Renal pelvis (tissue), 4 donors: ENCODE measurements around the gene GPR31. TPM values are rescaled to one million over a fixed set of nuclear protein-coding genes. Genes with fewer than 3 reads are reported as not detected.

ENCODE experiments used
- DNase-seq: peaks from one replicate; pipeline ENCODE4 v3.0.0-alpha.2; 2013
- polyA plus RNA-seq, 3 donors: library from polyadenylated mRNA; unstranded; fragments of 120-200 nt; gene quantifications; one replicate each; pipeline ENCODE4 v1.2.1, GENCODE V29; 2013; ENCODE audit not compliant: insufficient read length in 3 of 3

GPR31 gene
- polyA plus RNA-seq, 3 donors: 0.10 TPM; not detected in 2

DNA sequence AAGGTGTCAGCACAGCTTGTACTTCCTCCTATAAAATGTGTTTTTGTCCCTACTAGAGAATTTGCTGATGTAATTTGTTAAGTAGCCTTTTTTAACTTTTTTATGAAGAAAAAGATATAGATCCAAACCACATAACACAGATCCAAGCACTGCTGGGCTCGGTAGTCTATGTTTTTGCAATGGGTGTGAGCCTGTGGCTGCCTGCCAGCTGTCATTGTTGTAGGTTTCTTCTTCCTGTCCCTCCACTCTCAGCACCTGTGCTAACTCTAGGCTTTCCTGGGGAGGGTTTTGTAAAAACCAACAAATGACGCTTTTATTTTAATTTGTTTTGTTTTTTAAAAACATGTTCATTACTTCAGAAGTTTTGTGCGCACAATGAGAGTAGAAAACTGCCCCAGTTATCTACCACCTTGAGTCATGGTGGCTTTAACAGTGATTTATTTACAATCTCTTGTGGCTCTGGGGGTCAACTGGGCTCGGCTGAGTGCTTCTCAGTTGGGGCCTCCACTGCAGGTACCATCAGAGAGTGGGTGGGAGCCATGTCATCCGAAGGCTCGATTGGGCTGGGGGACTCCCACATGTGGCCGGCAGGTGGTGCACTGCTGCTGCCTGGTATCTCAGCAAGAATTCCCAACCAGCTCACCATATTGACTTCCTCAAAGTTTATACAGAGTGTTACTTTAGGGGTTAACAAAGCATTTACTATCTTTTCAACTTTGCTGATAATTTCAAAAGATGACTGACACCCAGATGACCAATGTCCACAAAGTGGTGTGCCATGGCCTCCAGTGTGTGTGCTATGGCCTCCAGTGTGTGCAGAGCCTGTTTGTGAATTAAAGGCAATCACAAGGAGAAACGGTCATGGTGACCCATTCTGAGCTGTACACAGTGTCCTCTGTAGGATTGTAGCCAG is 37.9 kb downstream of the GPR31 start:
- no peak for DNase-seq

DNA sequence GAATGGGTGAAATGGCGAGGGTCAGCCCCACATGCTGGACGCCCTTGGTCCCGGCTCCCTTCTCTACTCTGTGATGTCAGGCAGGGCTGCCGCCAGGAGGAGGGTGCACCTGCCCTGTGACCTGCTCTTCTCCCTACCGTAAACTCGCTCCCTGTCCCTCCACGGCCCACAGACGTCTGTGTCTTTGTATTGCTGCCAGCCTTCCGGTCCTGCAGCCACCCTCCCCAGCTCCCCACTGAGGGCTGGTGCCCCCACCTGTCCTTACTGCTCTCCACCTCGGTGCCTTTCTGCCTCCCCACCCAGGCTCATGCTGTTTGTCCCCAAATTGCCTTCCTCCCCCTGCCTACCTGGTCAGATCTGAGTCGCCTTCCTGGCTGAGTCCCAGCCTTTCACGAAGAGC is 38.9 kb downstream of the GPR31 start:
- no peak for DNase-seq

DNA sequence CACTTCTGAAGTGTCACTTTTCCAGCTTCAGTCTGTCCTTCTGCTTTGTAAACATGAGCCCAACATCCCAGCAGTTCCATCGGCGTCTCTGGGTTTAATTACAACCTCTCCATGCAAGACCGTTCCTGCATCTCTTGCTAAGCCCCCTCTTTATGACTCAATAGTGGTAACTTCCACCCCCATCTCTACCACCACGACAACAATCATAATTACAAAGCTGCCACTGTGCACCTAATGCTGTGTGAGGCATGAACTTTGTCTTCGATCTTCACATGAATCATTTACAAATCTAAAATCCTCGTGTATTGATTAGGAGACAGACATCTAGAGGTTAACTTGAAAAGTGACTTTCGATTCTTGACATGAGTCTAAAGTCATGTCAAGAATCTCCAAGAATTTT is 39.8 kb downstream of the GPR31 start:
- no peak for DNase-seq

- DNase-seq: no peak
These were observed 40.9 kb downstream of the GPR31 start for GRCh38 chr6:167116838-167117228.

- DNase-seq: no peak
These were observed 41.5 kb downstream of the GPR31 start for GRCh38 chr6:167116109-167116837.

GRCh38 chr6:167115054-167115453 is 42.7 kb downstream of the GPR31 start:
- DNase-seq: no peak

- no peak for DNase-seq
These were observed 43.6 kb downstream of the GPR31 start for GRCh38 chr6:167113935-167114910.

DNA sequence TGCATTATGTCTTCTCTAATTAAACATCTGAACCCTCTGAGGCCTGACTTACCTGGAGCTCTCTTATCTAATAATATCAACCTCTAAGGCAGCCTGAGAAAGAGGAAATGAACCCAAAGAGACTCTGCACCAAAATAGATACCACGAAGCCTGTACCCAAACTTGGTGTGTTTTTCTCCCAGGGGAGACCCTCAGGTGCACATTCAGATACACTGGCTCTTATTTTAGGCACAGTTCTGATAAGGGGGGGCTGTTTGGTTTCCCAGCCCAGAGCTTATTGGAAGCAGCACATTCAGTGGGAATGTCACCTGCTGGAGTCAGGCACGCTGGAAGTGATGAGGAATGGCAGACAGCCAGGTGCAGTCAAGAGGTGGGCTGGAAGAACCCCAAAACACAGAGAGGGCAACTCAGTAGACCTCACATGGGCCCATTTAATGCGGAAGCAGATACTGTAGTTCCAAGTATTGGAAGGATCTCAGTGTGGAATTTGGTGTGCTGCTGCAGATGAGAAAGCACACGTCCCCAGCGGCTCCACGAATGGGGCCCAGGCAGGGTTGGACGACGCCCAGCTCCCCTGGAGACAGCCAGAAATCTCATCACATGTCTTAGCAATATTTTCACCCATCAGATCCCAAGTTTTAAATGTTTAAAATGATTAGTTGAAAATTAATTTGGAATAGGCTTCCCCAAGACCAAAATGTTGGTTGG is 44.6 kb downstream of the GPR31 start:
- DNase-seq: no peak

DNA sequence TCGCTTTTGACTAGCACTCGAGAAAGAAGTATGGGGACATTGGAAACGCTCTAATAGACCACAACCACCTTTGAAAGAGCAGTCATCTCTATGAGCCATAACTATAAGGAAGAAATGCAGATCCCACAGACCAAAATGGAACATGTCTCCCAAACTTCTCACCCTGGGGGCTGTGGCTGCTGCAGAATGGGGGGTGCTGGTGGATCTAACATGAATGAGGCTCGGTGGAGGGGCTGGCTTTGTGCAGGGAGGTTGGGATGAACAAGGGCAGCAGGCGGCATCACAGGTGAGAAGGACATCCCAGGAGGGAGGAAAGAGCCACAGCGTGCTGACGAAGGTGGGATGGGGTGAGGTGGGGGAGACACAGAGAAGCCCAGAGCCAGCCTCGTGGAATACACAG is 45.4 kb downstream of the GPR31 start:
- no peak for DNase-seq

DNA sequence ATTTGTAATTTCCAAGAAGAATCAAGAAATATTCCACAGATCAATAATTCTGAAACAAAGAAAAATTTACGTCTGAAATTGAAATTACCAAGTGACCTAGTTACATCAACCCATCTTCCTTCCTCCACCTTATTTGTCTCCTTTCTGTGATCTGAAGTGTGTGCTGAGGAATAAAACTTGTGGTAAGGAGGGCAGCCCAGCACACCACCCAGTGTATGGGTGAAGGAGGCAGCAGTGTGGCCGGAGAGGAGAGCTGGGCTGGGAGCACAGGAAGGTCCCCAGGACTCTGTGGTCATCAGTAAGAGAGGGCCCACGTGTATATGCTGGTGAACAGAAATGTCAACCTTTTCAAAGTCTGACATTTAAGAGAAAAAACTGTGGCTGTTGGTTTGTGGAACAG is 46.2 kb downstream of the GPR31 start:
- no peak for DNase-seq

DNA sequence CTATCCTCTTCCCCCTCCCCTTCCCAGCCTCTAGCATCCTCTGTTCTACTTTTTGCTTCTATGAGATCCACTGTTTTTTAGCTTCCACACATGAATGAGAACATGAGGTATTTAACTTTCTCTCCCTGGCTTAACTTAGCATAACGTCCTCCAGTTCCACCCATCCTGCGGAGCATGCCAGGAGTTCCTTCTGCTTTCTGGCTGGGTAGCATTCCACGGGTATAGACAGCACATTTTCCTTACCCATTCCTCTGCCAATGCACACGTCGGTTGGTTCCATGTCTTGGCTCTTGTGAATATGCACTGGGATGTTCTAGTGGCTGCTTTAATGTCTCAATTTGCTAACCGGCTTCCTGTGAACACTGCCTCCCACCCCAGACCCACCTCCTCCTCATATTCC is 48.1 kb downstream of the GPR31 start:
- DNase-seq: no peak

- no peak for DNase-seq
These were observed 49.5 kb downstream of the GPR31 start for GRCh38 chr6:167108278-167108677.

GRCh38 chr6:167107787-167108186 is 50.0 kb downstream of the GPR31 start:
- no peak for DNase-seq

DNA sequence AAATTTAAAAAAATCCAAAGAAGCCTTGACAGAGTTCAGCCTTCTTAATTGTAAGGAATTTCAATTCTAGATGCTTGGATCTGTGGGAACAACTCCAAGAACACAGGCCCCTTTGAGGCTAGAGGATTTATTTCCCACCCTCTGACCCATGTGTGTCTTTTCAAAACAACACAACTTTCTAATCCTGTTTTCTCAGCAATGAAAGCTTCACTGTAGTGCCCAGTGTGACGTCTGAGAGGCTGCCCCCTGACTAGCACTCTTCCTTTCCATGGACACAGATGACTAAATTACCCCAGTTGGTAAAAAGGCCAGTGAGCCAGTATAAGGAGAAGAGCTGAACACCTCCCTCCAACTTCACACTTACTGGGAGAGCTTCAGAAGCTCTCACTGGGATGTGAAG is 51.4 kb downstream of the GPR31 start:
- DNase-seq: peak; percentile 45

Other genes starting within 250 kb of the GPR31 start
- 10 to 100 TPM; 58.5 to 73.1 (median 61.3) TPM for gene RNASET2, start 201.4 kb downstream of the GPR31 start, polyA plus RNA-seq
- gene CEP43, start 158.6 kb downstream of the GPR31 start, polyA plus RNA-seq: 10 to 100 TPM; 25.9 to 51.4 (median 48.6) TPM
- gene CCR6, start 34.9 kb downstream of the GPR31 start, polyA plus RNA-seq: not detected
- gene UNC93A, start 133.3 kb upstream of the GPR31 start, polyA plus RNA-seq: 10 to 100 TPM in 1 of 3 donors, 1 to 10 TPM in 2; 4.2 to 15.2 (median 7.8) TPM
- gene TTLL2, start 167.1 kb upstream of the GPR31 start, polyA plus RNA-seq: 1 to 10 TPM in 1 of 3 donors, under 1 TPM in 2; 0.84 to 1.4 (median 0.97) TPM